Neural cell (in vitro differentiated cells): ENCODE results near the gene AKR1B1. TPM values are rescaled to one million over a fixed set of nuclear protein-coding genes. Genes with fewer than 3 reads are reported as not detected.

Experiments
- H2AFZ ChIP-seq: fragments of 200-600, 300-800 bp; sonication (generic), shearing (Covaris generic); 2 replicates; pipeline ENCODE4 v1.6.0; 2014; ENCODE audit warnings: low read depth, mild to moderate bottlenecking, antibody characterized with exemption, low read length, moderate library complexity
- H3F3A ChIP-seq: fragments of 200-600 bp; shearing (Covaris generic); 2 replicates; pipeline ENCODE4 v1.6.1; 2016; ENCODE audit warnings: mild to moderate bottlenecking, moderate library complexity, mixed read lengths, antibody characterized with exemption, low read length; ENCODE audit not compliant: insufficient read depth, poor library complexity, severe bottlenecking
- H3K27ac ChIP-seq: fragments of 200-600, 300-800 bp; sonication (generic), shearing (Covaris generic); 2 replicates; pipeline ENCODE4 v1.5.1; 2014; ENCODE audit warnings: mild to moderate bottlenecking, low read length, moderate library complexity
- H3K27me3 ChIP-seq: fragments of 300-800, 200-600 bp; sonication (generic), shearing (Covaris generic); 2 replicates; pipeline ENCODE4 v1.6.0; 2014; ENCODE audit warnings: mild to moderate bottlenecking, low read depth, low read length, moderate library complexity; ENCODE audit not compliant: insufficient read depth
- H3K36me3 ChIP-seq: fragments of 300-800, 200-600 bp; sonication (generic), shearing (Covaris generic); 2 replicates; pipeline ENCODE4 v1.5.1; 2014; ENCODE audit warnings: mild to moderate bottlenecking, antibody characterized with exemption, low read length, moderate library complexity; ENCODE audit not compliant: insufficient read depth
- H3K4me2 ChIP-seq: fragments of 300-800, 200-600 bp; sonication (generic), shearing (Covaris generic); 2 replicates; pipeline ENCODE4 v1.6.0; 2014; ENCODE audit warnings: mild to moderate bottlenecking, low read length
- H3K4me3 ChIP-seq: fragments of 300-800, 200-600 bp; sonication (generic), shearing (Covaris generic); 2 replicates; pipeline ENCODE4 v1.5.1; 2014; ENCODE audit warnings: mild to moderate bottlenecking, low read length, moderate library complexity
- H3K79me2 ChIP-seq: fragments of 200-600 bp; shearing (Covaris generic); replicated peaks from 2 replicates; pipeline ENCODE4 v1.6.0; 2014; ENCODE audit warnings: mild to moderate bottlenecking, low read length, moderate library complexity; ENCODE audit not compliant: insufficient read depth
- H3K9ac ChIP-seq: fragments of 300-800, 200-600 bp; sonication (generic), shearing (Covaris generic); 2 replicates; pipeline ENCODE4 v1.6.1; 2016; ENCODE audit warnings: mild to moderate bottlenecking, low read length, mixed read lengths
- H3K9me2 ChIP-seq: fragments of 200-600 bp; shearing (Covaris generic); 2 replicates; pipeline ENCODE4 v1.6.1; 2016; ENCODE audit warnings: mild to moderate bottlenecking, low read length, mixed read lengths; ENCODE audit not compliant: insufficient read depth
- H3K9me3 ChIP-seq: fragments of 200-600, 300-800 bp; sonication (generic), shearing (Covaris generic); 2 replicates; pipeline ENCODE4 v1.6.1; 2016; ENCODE audit warnings: mild to moderate bottlenecking, mixed run types, low read length, moderate library complexity, mixed read lengths
- H4K20me1 ChIP-seq: fragments of 200-600 bp; shearing (Covaris generic); 2 replicates; pipeline ENCODE4 v1.6.1; 2016; ENCODE audit warnings: mild to moderate bottlenecking, mixed run types; ENCODE audit not compliant: insufficient read depth
- CTCF ChIP-seq: fragments of 450-650 bp; IDR thresholded peaks from 2 replicates; pipeline ENCODE4 v1.5.1; 2014; ENCODE audit warnings: antibody characterized with exemption, mild to moderate bottlenecking, moderate library complexity; ENCODE audit not compliant: poor library complexity, severe bottlenecking
- EP300 ChIP-seq: fragments of 450-650 bp; conservative IDR thresholded peaks from 2 replicates; pipeline ENCODE4 v1.6.1; 2014; ENCODE audit warnings: antibody characterized with exemption, mild to moderate bottlenecking, moderate library complexity; ENCODE audit not compliant: poor library complexity, severe bottlenecking
- EZH2 ChIP-seq: fragments of 200-600, 300-800 bp; shearing (Covaris generic), sonication (generic); IDR thresholded peaks from 2 replicates; pipeline ENCODE4 v1.6.1; 2014; ENCODE audit warnings: antibody characterized with exemption, low read length, borderline replicate concordance, mild to moderate bottlenecking; ENCODE audit not compliant: insufficient read depth, poor library complexity, severe bottlenecking
- POLR2AphosphoS5 ChIP-seq: IDR thresholded peaks from 2 replicates; pipeline ENCODE4 v1.6.1; 2012
- RAD21 ChIP-seq: fragments of 450-650 bp; conservative IDR thresholded peaks from 2 replicates; pipeline ENCODE4 v1.6.1; 2014; ENCODE audit warnings: antibody characterized with exemption, mild to moderate bottlenecking, moderate library complexity
- SMC3 ChIP-seq: fragments of 450-650 bp; conservative IDR thresholded peaks from 2 replicates; pipeline ENCODE4 v1.6.1; 2014; ENCODE audit warnings: antibody characterized with exemption, mild to moderate bottlenecking, moderate library complexity; ENCODE audit not compliant: poor library complexity
- TAF1 ChIP-seq: IDR thresholded peaks from 2 replicates; pipeline ENCODE4 v1.6.1; 2012; ENCODE audit warnings: low read depth
- polyA plus RNA-seq: library from polyadenylated mRNA; depleted of rRNA; stranded (reverse); fragments of >200 nt; gene quantifications from 2 replicates; pipeline ENCODE4 v1.2.3, GENCODE V29; 2014

The AKR1B1 gene
- polyA plus RNA-seq, 1 donor from 2014 or later = 202 TPM

- Histone ChIP-seq H3K27me3 (no peaks in the 10 kb centered on the region), H3K9ac (no peak overlapping the region), H3K79me2 (no peaks in the 10 kb centered on the region), H3K36me3 (no peaks in the 10 kb centered on the region), H3K4me3 (no peak overlapping the region), H2AFZ (no peak overlapping the region), H3K27ac (no peak overlapping the region), H3F3A (no peaks in the 10 kb centered on the region), H3K9me3 (no peaks in the 10 kb centered on the region), H4K20me1 (no peaks in the 10 kb centered on the region), H3K9me2 (no peaks in the 10 kb centered on the region), H3K4me2 (no peak overlapping the region)
- TF ChIP-seq CTCF = no peak
Observed at GRCh38 chr7:134429481-134429880, 29.4 kb downstream of the AKR1B1 start.

GRCh38 chr7:134428942-134429341, 30.0 kb downstream of the AKR1B1 start:
- no peaks in the 10 kb centered on the region for H3F3A ChIP-seq

GRCh38 chr7:134427896-134428295, 31.0 kb downstream of the AKR1B1 start:
- Histone ChIP-seq H4K20me1 (no peaks in the 10 kb centered on the region), H3K9me2 (no peaks in the 10 kb centered on the region), H3K27ac (no peak overlapping the region), H3F3A (no peaks in the 10 kb centered on the region), H3K36me3 (no peaks in the 10 kb centered on the region), H3K4me3 (no peak overlapping the region), H3K9ac (no peak overlapping the region), H3K4me2 (no peak overlapping the region), H2AFZ (no peak overlapping the region), H3K27me3 (no peaks in the 10 kb centered on the region), H3K79me2 (no peaks in the 10 kb centered on the region), H3K9me3 (no peaks in the 10 kb centered on the region)
- TF ChIP-seq POLR2AphosphoS5 = no peak
- no peak for TF ChIP-seq TAF1
- no peak for TF ChIP-seq SMC3

More at GRCh38 chr7:134428942-134429341, 30.0 kb downstream of the AKR1B1 start:
- Histone ChIP-seq H3K4me2 (no peak overlapping the region), H3K9me3 (no peaks in the 10 kb centered on the region), H3K79me2 (no peaks in the 10 kb centered on the region), H3K9me2 (no peaks in the 10 kb centered on the region), H3K27ac (no peak overlapping the region), H3K36me3 (no peaks in the 10 kb centered on the region), H3K4me3 (no peak overlapping the region), H2AFZ (no peak overlapping the region), H3K27me3 (no peaks in the 10 kb centered on the region), H3K9ac (no peak overlapping the region), H4K20me1 (no peaks in the 10 kb centered on the region)
- TF ChIP-seq CTCF (no peak), RAD21 (no peak), EP300 (no peak), EZH2 (no peak)
